Measurements from ENCODE around the gene TPST2.

Gene TPST2

GRCh38 chr22:26489447-26490036 is 100.4 kb downstream of the TPST2 start:
- DNase-seq = no peak

DNA sequence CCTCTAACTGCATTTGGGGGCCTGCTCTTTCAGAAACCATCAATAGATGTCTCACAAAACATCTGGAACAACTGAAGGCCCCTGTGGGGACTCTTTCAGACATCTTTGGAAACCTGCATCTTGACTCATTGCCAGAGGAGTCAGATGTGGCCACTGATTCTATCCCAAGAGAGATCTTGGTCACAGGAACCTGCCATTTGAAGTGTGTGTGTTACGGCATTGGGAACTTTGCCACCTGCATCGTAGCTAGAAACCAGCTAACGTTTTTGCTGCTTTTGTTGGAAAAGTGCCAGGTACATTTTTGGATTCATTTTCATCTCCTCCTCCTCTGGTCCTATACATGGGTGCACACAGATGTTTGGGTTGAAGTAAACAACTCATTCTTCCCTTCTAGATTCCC is 101.9 kb downstream of the TPST2 start:
- DNase-seq = no peak

GRCh38 chr22:26486394-26486793 is 103.5 kb downstream of the TPST2 start:
- DNase-seq = no peak

GRCh38 chr22:26485806-26486390 is 104.0 kb downstream of the TPST2 start:
- no peak for DNase-seq

DNA sequence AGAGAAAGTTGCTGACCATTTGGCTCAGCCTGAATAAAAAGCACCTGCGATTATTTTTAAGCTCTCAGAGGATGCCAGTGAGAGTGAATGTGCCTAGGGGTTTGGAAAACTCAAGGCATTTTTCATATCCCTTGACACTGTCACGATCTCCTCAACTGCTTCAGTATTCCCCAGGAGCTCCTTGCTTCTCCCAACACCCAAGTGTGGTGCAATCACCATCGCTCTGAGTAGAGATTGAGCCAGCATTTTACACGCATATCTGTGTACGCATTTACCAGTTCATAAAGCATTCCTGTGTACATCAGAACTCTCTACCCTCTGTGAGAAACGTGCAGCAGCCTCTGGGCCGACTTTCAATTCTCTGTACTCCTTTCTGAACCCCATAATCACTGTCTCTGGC is 104.9 kb downstream of the TPST2 start:
- no peak for DNase-seq

GRCh38 chr22:26484360-26484706 is 105.6 kb downstream of the TPST2 start:
- no peak for DNase-seq

DNA sequence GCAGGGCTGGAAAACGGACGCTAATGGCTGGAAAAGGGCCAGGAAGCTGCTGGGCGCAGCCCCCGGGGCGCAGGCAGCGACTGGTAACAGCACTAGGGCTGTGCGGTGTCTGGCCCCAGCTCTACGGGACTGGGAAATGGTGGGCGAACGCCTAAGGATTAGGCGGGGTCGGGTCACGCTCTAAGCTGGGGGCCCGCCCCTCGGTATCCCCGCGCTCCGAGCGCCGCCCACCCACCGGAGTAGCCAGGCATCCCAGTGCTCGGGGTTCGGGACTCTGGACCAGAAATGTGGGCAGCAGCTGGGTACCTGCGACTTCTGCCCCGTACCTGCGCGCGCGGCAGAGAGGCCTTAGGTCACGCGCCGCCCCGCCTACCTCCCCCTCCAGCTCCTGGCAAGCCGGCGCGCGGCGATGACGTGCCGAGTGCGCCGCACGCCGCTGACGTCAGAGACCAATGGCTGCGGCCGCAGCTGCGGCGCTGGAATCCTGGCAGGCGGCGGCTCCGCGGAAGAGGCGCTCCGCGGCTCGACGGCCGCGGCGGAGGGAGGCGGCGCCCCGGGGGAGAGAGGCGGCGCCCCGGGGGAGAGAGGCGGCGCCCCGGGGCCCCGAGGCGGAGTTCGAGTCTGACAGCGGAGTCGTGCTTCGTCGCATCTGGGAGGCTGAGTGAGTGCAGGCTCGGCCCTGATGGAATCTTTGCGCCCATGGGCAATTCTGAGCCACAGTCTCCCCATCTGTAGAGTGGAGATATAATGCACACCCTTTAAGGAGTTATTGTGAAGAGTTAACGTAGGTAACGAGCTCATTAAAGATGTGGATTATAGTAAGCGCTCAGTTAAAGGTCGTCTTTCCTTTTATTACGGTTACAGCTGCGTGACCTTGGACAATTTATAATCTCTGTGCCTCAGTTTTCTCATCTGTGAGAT is 106.2 kb downstream of the TPST2 start, which contains the start of the genes HPS4 and SRRD:
TSS of gene HPS4 (minus strand) at position 345 of the 921 bp plus-strand sequence. CDS start 2,021 bp downstream, outside the sequence.
TSS of gene SRRD (plus strand) at position 439 of the 921 bp plus-strand sequence. CDS start at position 453, 14 bp downstream.
- peak; percentile 73 for DNase-seq

DNA sequence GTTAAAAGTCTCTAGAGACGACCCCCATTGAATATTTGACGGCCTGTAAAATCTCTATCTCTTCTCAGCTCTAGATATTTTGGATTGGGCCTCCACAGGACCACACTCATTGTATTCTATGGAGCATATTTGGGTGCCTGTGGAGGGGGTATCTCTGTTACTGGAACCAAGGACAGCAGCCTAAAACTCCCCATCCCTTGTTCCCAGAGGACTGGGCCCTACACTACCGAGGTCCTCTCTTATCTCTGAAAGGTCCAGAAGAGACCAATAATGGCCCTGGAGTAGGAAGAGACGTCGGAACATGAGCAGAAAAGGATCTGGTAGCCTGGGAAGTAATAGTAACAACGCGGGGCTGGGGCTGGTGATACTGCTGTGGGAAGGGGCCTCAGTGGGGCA is 106.9 kb downstream of the TPST2 start:
- DNase-seq = no peak

- no peak for DNase-seq
Measured at GRCh38 chr22:26482161-26482560, 107.8 kb downstream of the TPST2 start.

DNA sequence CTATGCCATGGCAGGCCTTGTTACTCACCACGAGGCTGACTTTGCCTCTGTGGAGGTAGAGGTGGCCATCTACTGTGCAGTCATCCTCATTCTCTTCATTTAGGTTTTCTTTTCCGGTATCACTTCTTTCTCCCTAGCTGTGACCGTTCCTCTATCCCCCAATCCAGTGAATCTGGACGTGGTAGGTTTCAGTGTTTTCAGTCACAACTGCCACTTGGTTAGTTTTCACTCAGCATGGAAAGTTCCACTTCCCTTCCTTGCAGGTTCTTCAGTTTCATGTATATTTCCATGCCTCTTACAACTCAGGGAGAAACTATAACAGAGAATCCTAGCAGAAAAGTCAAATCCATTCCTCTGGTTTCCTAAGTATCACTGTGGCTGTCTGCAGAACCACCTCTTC is 108.2 kb downstream of the TPST2 start:
- no peak for DNase-seq

DNA sequence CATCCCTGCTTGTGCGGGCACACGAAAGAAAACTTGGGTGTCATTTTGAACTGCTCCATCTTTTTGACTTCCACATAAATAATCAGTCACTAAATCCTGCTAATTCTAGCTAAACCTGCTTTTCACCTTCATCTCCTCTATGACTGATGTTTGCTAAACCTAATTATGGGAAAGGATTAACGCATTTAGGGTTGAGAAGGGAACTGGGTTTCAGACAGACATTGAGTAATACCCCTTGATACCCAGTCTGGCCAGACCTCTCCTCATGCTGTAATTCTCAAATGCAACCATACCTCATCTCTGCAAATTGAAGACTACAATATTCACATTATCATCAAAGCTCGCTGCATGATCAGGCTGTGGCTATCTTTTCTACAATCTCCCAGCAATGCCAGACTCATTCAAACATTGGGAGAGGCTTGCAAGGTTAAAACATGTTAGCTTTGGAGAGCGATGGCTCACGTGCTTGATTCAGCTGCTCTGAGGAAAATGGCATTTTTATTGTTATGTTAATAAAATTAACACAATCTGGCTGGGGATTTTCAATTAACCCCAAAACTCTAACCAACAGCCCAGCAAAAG is 108.7 kb downstream of the TPST2 start:
- no peak for DNase-seq

- DNase-seq = no peak
Measured at GRCh38 chr22:26480611-26480932, 109.4 kb downstream of the TPST2 start.

DNA sequence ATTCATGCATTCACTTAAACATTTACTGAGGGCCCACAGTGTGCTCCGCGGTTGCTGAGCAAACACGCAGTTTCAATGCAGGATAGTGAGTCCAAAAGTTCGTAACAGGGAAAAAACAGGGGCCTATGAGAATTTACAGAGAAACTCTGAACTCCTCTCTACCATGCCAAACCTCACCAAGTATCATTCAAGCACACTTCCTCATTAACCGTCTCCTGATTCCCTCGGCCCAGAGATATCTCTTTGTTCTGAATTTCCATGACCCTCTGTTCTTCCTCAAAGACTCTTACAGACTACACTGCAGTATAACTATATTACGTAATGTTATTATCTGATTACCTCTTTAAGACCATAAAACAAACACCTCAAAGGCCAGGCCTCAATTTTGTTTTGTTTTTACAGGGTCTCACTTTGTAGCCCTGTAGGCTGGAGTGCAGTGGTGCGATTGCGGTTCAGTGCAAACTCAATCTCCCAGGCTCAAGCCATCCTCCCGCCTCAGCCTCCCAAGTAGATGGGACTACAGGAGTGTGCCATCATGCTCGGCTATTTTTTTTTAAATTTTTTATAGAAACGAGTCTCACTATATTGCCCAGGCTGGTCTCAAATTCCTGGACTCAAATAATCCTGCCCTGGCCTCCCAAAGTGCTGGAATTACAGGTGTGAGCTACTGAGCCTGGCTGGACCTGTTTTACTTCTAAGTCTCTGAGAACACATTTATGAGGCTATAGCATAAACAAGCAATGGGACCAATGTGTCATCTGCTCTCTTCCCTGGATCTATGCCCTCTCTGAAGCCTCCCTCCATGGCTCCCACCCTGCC is 109.9 kb downstream of the TPST2 start:
- no peak for DNase-seq

- no peak for DNase-seq
Measured at GRCh38 chr22:26479043-26479791, 110.7 kb downstream of the TPST2 start.

- DNase-seq = no peak
Measured at GRCh38 chr22:26477341-26477731, 112.6 kb downstream of the TPST2 start.

GRCh38 chr22:26476705-26477340 is 113.1 kb downstream of the TPST2 start:
- no peak for DNase-seq

- DNase-seq = no peak
Measured at GRCh38 chr22:26474682-26475081, 115.2 kb downstream of the TPST2 start.

All from T1000 (cell line).